GM12878 (cell line): ENCODE results near the gene VKORC1.

Experiments used
- CBFB ChIP-seq: IDR thresholded peaks from 2 replicates; pipeline ENCODE4 v1.6.1; 2016; ENCODE audit warnings: antibody characterized with exemption, low read depth
- CBX5 ChIP-seq: sonication (generic); IDR thresholded peaks from 2 replicates; pipeline ENCODE4 v1.6.1; 2016; ENCODE audit warnings: low read depth, moderate library complexity, mild to moderate bottlenecking, inconsistent platforms
- CHD4 ChIP-seq: fragments of 200-600 bp; sonication (generic); IDR thresholded peaks from 2 replicates; pipeline ENCODE4 v1.6.1; 2016; ENCODE audit warnings: mild to moderate bottlenecking
- EZH2 ChIP-seq: IDR thresholded peaks from 2 replicates; pipeline ENCODE4 v1.6.1; 2012; ENCODE audit warnings: low read depth, mild to moderate bottlenecking, control low read depth, inconsistent platforms, low read length, borderline replicate concordance; ENCODE audit not compliant: control insufficient read depth
- JUND ChIP-seq: IDR thresholded peaks from 2 replicates; pipeline ENCODE4 v1.6.1; 2012; ENCODE audit warnings: low read depth, mild to moderate bottlenecking, low read length, improper control_type of control experiment, moderate library complexity
- POLR2A ChIP-seq: IDR thresholded peaks from 2 replicates; pipeline ENCODE4 v1.6.1; 2011; ENCODE audit warnings: low read depth, mild to moderate bottlenecking, low read length
- POLR2AphosphoS5 ChIP-seq: IDR thresholded peaks from 2 replicates; pipeline ENCODE4 v1.6.1; 2011; ENCODE audit warnings: mild to moderate bottlenecking, low read length, inconsistent platforms
- RCOR1 ChIP-seq: conservative IDR thresholded peaks from 2 replicates; pipeline ENCODE4 v1.6.1; 2012; ENCODE audit warnings: low read depth, low read length, improper control_type of control experiment
- SIX5 ChIP-seq: IDR thresholded peaks from 2 replicates; pipeline ENCODE4 v1.6.1; 2011; ENCODE audit warnings: mild to moderate bottlenecking, low read depth, low read length, moderate library complexity; ENCODE audit not compliant: severe bottlenecking
- STAT1 ChIP-seq: fragments of 450-650 bp; conservative IDR thresholded peaks from 2 replicates; pipeline ENCODE4 v1.6.1; 2014; ENCODE audit warnings: antibody characterized with exemption, mild to moderate bottlenecking
- TARDBP ChIP-seq: IDR thresholded peaks from 2 replicates; pipeline ENCODE4 v1.6.1; 2016; ENCODE audit warnings: borderline replicate concordance
- TF ChIP-seq, protein P1 (sequence below), 3 experiments: IDR thresholded peaks in 2 of 3; conservative IDR thresholded peaks in 1 of 3; 2 replicates each; pipeline ENCODE4 v1.5.1; 2011; ENCODE audit warnings: low read depth in 3 of 3, low read length in 3 of 3, mild to moderate bottlenecking in 3 of 3, control low read depth in 2 of 3, moderate library complexity in 2 of 3, inconsistent platforms in 1 of 3, mixed read lengths in 1 of 3; ENCODE audit not compliant: control insufficient read depth in 2 of 3, insufficient read depth in 1 of 3; ENCODE audit errors: extremely low read depth in 1 of 3
- TF ChIP-seq, protein P2 (sequence below): fragments of 450-650 bp; IDR thresholded peaks from 2 replicates; pipeline ENCODE4 v1.6.1; 2017; ENCODE audit warnings: mild to moderate bottlenecking, low read depth, inconsistent platforms; ENCODE audit not compliant: poor library complexity, severe bottlenecking

DNA sequence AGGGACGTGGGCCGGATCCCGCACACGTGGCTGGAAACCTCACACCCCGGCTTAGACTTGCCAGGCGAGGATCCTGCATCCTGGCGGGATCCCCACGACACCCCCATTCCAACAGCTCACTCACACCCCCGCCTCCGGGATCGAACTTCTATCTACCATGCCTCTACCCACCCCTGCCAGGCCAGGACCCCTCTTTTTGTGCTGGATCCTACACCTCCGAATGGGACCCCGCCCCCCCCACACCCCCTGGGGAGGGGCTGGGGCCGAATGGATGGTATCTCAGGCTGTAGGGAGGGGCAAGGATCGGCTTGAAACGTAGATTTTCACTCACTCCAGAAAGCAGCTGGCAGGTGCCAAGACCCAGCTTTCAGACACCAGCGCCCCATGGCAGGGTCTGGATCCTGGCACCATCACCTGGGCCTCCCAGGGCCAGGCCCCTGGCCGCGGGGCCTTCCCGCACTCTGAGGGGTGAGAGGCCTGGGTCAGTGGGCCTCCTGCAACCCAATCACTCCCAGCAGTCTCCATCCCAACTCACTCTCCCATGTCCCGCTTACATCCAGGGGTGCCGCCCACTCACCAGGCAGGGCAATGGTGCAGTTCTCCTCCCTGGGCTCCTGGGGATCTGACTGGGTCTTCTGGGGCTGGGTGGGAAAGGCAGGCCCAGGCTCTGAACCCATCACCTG is 48.6 kb upstream of the VKORC1 start:
- TF ChIP-seq CBX5 (no peak), SIX5 (no peak), CBFB (no peak), TARDBP (no peak), POLR2AphosphoS5 (no peak), JUND (no peak), RCOR1 (no peak), STAT1 (no peak), CHD4 (no peak), EZH2 (no peak), POLR2A (no peak)
- TF ChIP-seq, protein P1, sequence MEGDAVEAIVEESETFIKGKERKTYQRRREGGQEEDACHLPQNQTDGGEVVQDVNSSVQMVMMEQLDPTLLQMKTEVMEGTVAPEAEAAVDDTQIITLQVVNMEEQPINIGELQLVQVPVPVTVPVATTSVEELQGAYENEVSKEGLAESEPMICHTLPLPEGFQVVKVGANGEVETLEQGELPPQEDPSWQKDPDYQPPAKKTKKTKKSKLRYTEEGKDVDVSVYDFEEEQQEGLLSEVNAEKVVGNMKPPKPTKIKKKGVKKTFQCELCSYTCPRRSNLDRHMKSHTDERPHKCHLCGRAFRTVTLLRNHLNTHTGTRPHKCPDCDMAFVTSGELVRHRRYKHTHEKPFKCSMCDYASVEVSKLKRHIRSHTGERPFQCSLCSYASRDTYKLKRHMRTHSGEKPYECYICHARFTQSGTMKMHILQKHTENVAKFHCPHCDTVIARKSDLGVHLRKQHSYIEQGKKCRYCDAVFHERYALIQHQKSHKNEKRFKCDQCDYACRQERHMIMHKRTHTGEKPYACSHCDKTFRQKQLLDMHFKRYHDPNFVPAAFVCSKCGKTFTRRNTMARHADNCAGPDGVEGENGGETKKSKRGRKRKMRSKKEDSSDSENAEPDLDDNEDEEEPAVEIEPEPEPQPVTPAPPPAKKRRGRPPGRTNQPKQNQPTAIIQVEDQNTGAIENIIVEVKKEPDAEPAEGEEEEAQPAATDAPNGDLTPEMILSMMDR (IDR thresholded peaks at IDR 0.05 in 2 of 3, conservative IDR thresholded peaks at IDR 0.05 in 1 of 3; ENCODE audit: control insufficient read depth in 2 of 3, extremely low read depth in 1 of 3, insufficient read depth in 1 of 3, low read depth in 3 of 3, low read length in 3 of 3): no peak
- TF ChIP-seq, protein P2, sequence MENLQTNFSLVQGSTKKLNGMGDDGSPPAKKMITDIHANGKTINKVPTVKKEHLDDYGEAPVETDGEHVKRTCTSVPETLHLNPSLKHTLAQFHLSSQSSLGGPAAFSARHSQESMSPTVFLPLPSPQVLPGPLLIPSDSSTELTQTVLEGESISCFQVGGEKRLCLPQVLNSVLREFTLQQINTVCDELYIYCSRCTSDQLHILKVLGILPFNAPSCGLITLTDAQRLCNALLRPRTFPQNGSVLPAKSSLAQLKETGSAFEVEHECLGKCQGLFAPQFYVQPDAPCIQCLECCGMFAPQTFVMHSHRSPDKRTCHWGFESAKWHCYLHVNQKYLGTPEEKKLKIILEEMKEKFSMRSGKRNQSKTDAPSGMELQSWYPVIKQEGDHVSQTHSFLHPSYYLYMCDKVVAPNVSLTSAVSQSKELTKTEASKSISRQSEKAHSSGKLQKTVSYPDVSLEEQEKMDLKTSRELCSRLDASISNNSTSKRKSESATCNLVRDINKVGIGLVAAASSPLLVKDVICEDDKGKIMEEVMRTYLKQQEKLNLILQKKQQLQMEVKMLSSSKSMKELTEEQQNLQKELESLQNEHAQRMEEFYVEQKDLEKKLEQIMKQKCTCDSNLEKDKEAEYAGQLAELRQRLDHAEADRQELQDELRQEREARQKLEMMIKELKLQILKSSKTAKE: no peak
